Activated T-cell treated with anti-CD3 and anti-CD28 coated beads, Interleukin-2, amount 50 U/mL, for 24 hours (primary cell): ENCODE results near the gene DAPK2.
"Not testable (repeated sequence)": the region's sequence is repeated elsewhere in the genome, so short reads cannot be mapped to it uniquely, and the experiment has no call there.

ENCODE experiments used
- DNase-seq: peaks from one replicate; pipeline ENCODE4 v3.0.0-alpha.2; 2020
- H3K27ac Mint-ChIP-seq: 2 replicates; pipeline ENCODE4 v1.8.0; 2020; ENCODE audit warnings: mild to moderate bottlenecking, mixed read lengths
- H3K27me3 Mint-ChIP-seq: 2 replicates; pipeline ENCODE4 v1.8.0; 2020; ENCODE audit warnings: mixed read lengths
- H3K36me3 Mint-ChIP-seq: 2 replicates; pipeline ENCODE4 v1.8.0; 2020; ENCODE audit warnings: low read depth, mixed read lengths
- H3K4me1 Mint-ChIP-seq: 2 replicates; pipeline ENCODE4 v1.8.0; 2020; ENCODE audit warnings: low read depth, mixed read lengths
- H3K4me3 Mint-ChIP-seq: 2 replicates; pipeline ENCODE4 v1.8.0; 2020; ENCODE audit warnings: mild to moderate bottlenecking, moderate library complexity, mixed read lengths
- H3K9me3 Mint-ChIP-seq: 2 replicates; pipeline ENCODE4 v1.8.0; 2020; ENCODE audit warnings: mixed read lengths

The DAPK2 gene

GRCh38 chr15:64046421-64047153 lies at the start of gene DAPK2:
TSS of gene DAPK2 (minus strand) at chr15:64046485. CDS start at chr15:64040261, 6,224 bp downstream.
- H3K4me1 Mint-ChIP-seq = peaks cover 6% of the 10 kb centered on the region
- H3K9me3 Mint-ChIP-seq = no peaks in the 10 kb centered on the region
- peaks cover 32% of the 10 kb centered on the region for H3K27me3 Mint-ChIP-seq
- H3K27ac Mint-ChIP-seq = peak within 1 kb of the TSS; percentile 65
- DNase-seq = peak; percentile 83
- H3K36me3 Mint-ChIP-seq = no peaks in the 10 kb centered on the region
- peak within 1 kb of the TSS; percentile 72 for H3K4me3 Mint-ChIP-seq

GRCh38 chr15:64095431-64095794 lies 49.1 kb upstream of the DAPK2 start:
- DNase-seq = no peak
- Mint-ChIP-seq H3K9me3 (no peaks in the 10 kb centered on the region), H3K27me3 (no peaks in the 10 kb centered on the region), H3K4me3 (peak overlapping the region; percentile 100), H3K36me3 (peaks cover 58% of the 10 kb centered on the region), H3K27ac (peak overlapping the region; percentile 100), H3K4me1 (peaks cover 68% of the 10 kb centered on the region)

GRCh38 chr15:64093627-64094417 lies 47.5 kb upstream of the DAPK2 start, which contains the start of gene CIAO2A:
TSS of gene CIAO2A (minus strand) at chr15:64093838. CDS start at chr15:64093768, 70 bp downstream.
- Mint-ChIP-seq H3K27me3 (no peaks in the 10 kb centered on the region), H3K36me3 (peaks cover 64% of the 10 kb centered on the region), H3K4me3 (peak within 1 kb of the TSS; percentile 100), H3K27ac (peak within 1 kb of the TSS; percentile 100), H3K4me1 (peaks cover 66% of the 10 kb centered on the region), H3K9me3 (no peaks in the 10 kb centered on the region)
- DNase-seq = peak; percentile 89

- Mint-ChIP-seq H3K4me3 (peak overlapping the region; percentile 100), H3K27ac (peak overlapping the region; percentile 100), H3K4me1 (peaks cover 61% of the 10 kb centered on the region), H3K36me3 (peaks cover 69% of the 10 kb centered on the region), H3K9me3 (no peaks in the 10 kb centered on the region), H3K27me3 (no peaks in the 10 kb centered on the region)
- DNase-seq = peak; percentile 60
Observed at GRCh38 chr15:64092864-64093626, 46.8 kb upstream of the DAPK2 start.

DNA sequence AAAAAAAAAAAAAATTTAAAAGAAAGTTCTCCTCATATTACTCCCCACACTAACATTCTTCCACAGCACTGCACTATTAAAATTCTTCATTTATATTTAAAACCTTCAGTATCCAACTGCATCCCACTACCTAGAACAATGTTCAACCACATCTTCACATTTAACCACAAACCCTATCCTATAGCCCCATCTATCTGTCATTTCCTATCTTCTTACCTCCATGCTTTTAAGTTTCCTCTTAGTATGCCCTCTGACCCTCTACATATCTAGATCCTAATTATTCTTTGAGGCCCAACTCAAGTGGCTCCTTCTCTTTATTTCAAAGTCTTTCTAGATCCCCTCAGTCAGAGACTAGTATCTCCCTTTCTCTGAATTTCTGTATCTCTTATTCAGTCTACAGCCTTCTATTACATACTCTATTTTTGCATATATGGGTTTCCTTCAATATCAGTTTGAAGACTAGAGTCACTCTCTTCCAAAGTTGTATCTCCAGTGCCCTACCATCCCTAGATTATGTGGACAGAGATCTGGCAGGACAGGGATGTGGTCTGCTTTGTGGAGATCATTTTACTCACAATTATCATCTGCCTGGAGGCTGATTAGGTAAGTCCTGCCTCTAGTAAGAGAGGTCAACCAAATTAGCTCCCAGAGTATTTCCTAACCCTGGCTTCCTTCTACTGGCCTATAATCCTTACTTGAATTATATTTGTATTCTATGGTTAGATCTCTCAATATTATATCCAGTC lies 46.0 kb upstream of the DAPK2 start:
- Mint-ChIP-seq H3K27me3 (no peaks in the 10 kb centered on the region), H3K9me3 (no peaks in the 10 kb centered on the region), H3K4me3 (peak overlapping the region; percentile 100), H3K4me1 (peaks cover 53% of the 10 kb centered on the region), H3K36me3 (peaks cover 69% of the 10 kb centered on the region), H3K27ac (peak overlapping the region; percentile 100)
- DNase-seq = no peak

- H3K4me1 Mint-ChIP-seq = peaks cover 44% of the 10 kb centered on the region
- no peak overlapping the region for H3K27ac Mint-ChIP-seq
- no peaks in the 10 kb centered on the region for H3K9me3 Mint-ChIP-seq
- no peak overlapping the region for H3K4me3 Mint-ChIP-seq
- DNase-seq = no peak
- H3K27me3 Mint-ChIP-seq = no peaks in the 10 kb centered on the region
- H3K36me3 Mint-ChIP-seq = peaks cover 67% of the 10 kb centered on the region
Observed at GRCh38 chr15:64090527-64090926, 44.2 kb upstream of the DAPK2 start.

- peaks cover 36% of the 10 kb centered on the region for H3K4me1 Mint-ChIP-seq
- H3K27ac Mint-ChIP-seq = no peak overlapping the region
- H3K9me3 Mint-ChIP-seq = no peaks in the 10 kb centered on the region
- no peak for DNase-seq
- no peaks in the 10 kb centered on the region for H3K27me3 Mint-ChIP-seq
- peaks cover 68% of the 10 kb centered on the region for H3K36me3 Mint-ChIP-seq
- H3K4me3 Mint-ChIP-seq = no peak overlapping the region
Observed at GRCh38 chr15:64089543-64090280, 43.4 kb upstream of the DAPK2 start.

DNA sequence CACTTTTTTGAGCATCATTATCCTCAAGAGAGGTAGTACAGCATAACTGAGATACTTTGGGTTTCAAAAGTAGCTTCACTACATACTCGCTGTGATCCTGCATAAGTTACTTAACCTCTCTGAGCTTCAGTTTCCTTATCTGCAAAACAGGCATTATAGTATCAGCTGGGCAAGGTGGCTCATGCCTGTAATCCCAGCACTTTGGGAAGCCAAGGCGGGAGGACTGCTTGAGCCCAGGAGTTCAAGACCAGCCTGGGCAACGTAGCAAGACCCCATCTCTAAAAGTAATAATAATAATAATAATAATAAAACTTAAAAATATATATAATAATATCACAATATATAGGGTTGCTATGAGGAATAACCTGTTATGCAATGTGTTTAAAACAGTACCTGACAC lies 36.5 kb upstream of the DAPK2 start:
- Mint-ChIP-seq H3K36me3 (peaks cover 56% of the 10 kb centered on the region), H3K4me3 (no peak overlapping the region), H3K9me3 (no peaks in the 10 kb centered on the region), H3K4me1 (no peaks in the 10 kb centered on the region), H3K27ac (no peak overlapping the region), H3K27me3 (no peaks in the 10 kb centered on the region)
- DNase-seq = no peak

DNA sequence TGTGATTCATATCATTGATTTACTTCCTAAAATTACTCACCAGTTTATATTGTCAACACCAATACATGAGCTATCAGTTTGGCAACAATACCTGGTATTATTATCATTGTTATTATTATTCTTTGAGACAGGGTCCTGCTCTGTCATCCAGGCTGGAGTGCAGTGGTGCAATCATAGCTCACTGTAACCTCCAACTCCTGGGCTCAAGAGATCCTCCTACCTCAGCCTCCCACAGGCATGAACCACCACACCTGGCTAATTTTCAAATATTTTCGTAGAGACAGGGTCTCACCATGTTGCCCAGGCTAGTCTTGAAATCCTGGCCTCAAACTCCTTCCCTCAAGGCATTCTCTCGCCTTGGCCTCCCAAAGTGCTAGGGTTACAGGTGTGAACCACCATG lies 27.2 kb upstream of the DAPK2 start:
- DNase-seq = not testable (repeated sequence)

DNA sequence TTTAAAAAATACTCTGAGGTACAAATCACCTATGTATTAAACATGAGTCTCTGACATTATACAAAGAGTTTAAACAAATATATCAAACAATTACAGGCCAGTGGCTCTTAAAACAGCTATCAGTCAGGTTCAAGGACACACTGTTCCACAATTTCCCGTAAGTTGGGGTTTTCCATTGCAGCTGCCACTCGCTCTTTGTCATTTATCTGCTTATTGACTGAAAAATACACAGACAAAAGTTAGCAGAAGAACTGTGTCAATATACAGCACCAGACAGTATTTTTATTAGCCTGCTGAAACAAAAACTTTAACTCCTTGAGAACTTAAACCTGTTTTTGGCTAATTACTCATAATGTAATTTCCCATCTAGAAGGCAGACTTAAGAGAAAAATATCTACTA lies 26.5 kb upstream of the DAPK2 start:
- Mint-ChIP-seq H3K27ac (peak overlapping the region; percentile 4), H3K36me3 (peaks cover 52% of the 10 kb centered on the region), H3K4me1 (peaks cover 11% of the 10 kb centered on the region), H3K9me3 (no peaks in the 10 kb centered on the region), H3K4me3 (no peak overlapping the region), H3K27me3 (no peaks in the 10 kb centered on the region)
- DNase-seq = no peak

More for the DNA sequence above, 27.2 kb upstream of the DAPK2 start:
- H3K9me3 Mint-ChIP-seq, H3K27me3 Mint-ChIP-seq, H3K27ac Mint-ChIP-seq, H3K4me3 Mint-ChIP-seq: not testable (repeated sequence)
- Mint-ChIP-seq H3K36me3 (peaks cover 53% of the 10 kb centered on the region), H3K4me1 (peaks cover 11% of the 10 kb centered on the region)

DNA sequence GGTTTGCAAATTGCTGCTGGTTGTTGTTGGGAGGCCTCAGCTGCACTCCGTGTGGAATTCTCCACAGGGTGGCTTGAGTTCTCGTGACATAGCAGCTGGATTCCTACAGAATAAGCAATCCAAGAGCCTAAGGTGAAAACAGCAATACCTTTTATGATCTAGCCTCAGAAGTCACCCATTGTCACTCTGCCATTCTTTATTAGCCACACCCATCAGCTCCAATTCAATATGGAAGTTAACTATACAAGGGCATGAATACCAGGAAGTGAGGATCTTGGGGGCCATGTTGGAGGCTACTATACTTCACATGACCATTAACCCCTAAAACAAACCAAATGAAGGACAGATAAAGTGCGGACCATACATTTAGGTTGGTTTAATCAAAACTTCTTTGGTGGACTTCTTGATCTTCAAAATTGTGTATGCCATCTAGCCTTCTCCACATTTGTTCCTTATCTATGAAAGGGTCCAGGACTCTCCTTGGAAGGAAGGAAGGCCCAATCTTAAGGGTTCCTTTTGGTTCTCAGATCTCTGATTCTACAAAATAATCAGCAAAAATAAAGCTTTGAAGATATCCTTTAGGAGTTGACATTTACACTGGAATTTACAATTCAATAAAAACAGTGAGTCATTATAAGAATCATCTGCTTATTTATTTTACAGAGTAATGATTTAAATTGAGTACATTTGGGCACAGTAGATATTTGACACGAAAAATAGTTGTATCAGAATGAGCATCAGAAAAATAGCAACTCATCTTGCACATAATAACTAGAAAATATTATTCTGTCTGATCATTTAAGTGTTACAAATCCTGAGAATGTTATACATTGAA lies 25.9 kb upstream of the DAPK2 start:
- Mint-ChIP-seq H3K27me3 (no peaks in the 10 kb centered on the region), H3K4me1 (peaks cover 11% of the 10 kb centered on the region), H3K4me3 (no peak overlapping the region), H3K27ac (peak overlapping the region; percentile 28), H3K36me3 (peaks cover 48% of the 10 kb centered on the region), H3K9me3 (no peaks in the 10 kb centered on the region)
- DNase-seq = no peak

GRCh38 chr15:64070965-64071851 lies 24.9 kb upstream of the DAPK2 start:
- H3K4me3 Mint-ChIP-seq = no peak overlapping the region
- H3K36me3 Mint-ChIP-seq = peaks cover 45% of the 10 kb centered on the region
- no peaks in the 10 kb centered on the region for H3K9me3 Mint-ChIP-seq
- DNase-seq = no peak
- H3K4me1 Mint-ChIP-seq = peaks cover 9% of the 10 kb centered on the region
- H3K27me3 Mint-ChIP-seq = no peaks in the 10 kb centered on the region
- H3K27ac Mint-ChIP-seq = no peak overlapping the region
